Measurements from ENCODE around the gene KCNH4.

DNA sequence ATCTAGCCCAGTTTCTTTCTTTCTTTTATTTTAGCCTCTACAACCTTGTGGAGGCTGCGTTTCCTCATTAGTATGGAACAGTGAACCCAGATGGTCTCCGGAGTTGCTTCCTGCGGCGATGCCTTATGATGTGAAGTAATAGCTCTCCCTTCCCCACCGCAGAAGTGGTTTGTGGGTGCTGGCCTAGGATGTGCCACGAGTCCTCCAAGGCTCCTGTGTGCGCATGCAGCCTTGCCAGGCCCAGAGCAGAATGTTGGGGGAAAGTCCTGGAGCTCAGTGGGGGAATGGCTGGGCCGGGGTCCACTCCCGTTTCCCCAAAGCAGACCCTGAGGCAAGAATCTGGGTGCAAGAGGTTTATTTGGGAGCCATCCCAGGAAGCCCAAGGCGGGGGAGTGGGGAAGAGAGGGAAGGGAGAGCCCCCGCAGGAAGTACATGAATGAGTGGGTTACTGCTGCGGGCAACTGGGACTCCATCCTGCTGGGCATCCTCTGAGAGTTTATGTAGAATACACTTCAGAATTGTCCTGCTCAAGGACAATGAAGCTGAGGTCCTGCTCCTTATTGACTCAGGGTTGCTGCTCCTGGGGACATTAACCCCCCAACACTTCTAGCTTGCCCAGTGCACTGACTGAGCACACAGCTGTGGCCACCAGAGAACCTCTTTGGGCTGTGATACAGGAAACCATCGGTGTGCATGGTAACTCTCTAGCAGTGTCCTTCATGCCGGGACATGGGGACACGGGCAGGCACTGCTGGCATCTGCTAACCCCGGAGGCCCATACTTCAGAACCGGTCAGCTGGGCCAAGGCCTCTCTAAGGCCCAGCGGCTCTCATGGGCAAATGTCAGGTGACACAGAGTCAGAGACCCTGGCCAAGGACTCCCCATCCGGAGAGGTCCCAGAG lies 8.1 kb upstream of the KCNH4 start:
- TF ChIP-seq POLR2A (IDR thresholded peaks at IDR 0.05; ENCODE audit: low read length) (no peak), GATA1 (IDR thresholded peaks at IDR 0.05; ENCODE audit: low read depth, low read length) (no peak)

Data from erythroblast (primary cell).